Thoracic aorta (tissue), 2 donors: ENCODE measurements around the gene TBX10. TPM values are rescaled to one million over a fixed set of nuclear protein-coding genes. Genes with fewer than 3 reads are reported as not detected.
"Not testable (repeated sequence)": the region's sequence is repeated elsewhere in the genome, so short reads cannot be mapped to it uniquely, and the experiment has no call there.

Experiments used
- ATAC-seq: fragments of 150-250 bp; one replicate; pipeline ENCODE4 v1.8.0; 2017; ENCODE audit warnings: low read depth; ENCODE audit not compliant: insufficient number of reproducible peaks, low FRiP score
- DNase-seq: peaks from one replicate; pipeline ENCODE4 v3.0.0-alpha.2; 2020; ENCODE audit warnings: low spot score
- H3K27ac ChIP-seq, 2 donors: fragments of 200-600 bp; sonication (generic); 1 replicate in 1 of 2; 2 replicates in 1 of 2; pipeline ENCODE4 v1.5.1; 2016; ENCODE audit warnings: mild to moderate bottlenecking in 2 of 2, moderate library complexity in 2 of 2
- H3K27me3 ChIP-seq: fragments of 200-600 bp; sonication (generic); replicated peaks from 2 replicates; pipeline ENCODE4 v1.6.0; 2016; ENCODE audit warnings: mild to moderate bottlenecking; ENCODE audit not compliant: insufficient read depth
- H3K36me3 ChIP-seq: fragments of 200-600 bp; sonication (generic); one replicate; pipeline ENCODE4 v1.5.1; 2016
- H3K4me1 ChIP-seq, 2 donors: fragments of 200-600 bp; sonication (generic); 1 replicate in 1 of 2; 2 replicates in 1 of 2; pipeline versions ENCODE4 v1.5.1 to v1.6.0; 2016; ENCODE audit warnings: low read depth in 2 of 2, mild to moderate bottlenecking in 1 of 2; ENCODE audit not compliant: control insufficient read depth in 1 of 2
- H3K4me3 ChIP-seq: fragments of 200-600 bp; sonication (generic); 2 replicates; pipeline ENCODE4 v1.5.1; 2016; ENCODE audit warnings: mild to moderate bottlenecking
- H3K9me3 ChIP-seq: fragments of 200-600 bp; sonication (generic); 2 replicates; pipeline ENCODE4 v1.5.1; 2016
- total RNA-seq, 2 donors: library from RNA; depleted of rRNA; stranded (reverse); fragments of >200 nt; gene quantifications; one replicate each; pipeline versions ENCODE4 v1.1.0 to v1.2.3, GENCODE V29; 2016
- TF ChIP-seq, protein P1 (sequence below): fragments of 200-600 bp; sonication (generic); IDR thresholded peaks from one replicate; pipeline ENCODE4 v1.5.1; 2019; ENCODE audit warnings: antibody characterized with exemption

Gene TBX10
- total RNA-seq, 2 donors from 2014 or later = not detected

DNA sequence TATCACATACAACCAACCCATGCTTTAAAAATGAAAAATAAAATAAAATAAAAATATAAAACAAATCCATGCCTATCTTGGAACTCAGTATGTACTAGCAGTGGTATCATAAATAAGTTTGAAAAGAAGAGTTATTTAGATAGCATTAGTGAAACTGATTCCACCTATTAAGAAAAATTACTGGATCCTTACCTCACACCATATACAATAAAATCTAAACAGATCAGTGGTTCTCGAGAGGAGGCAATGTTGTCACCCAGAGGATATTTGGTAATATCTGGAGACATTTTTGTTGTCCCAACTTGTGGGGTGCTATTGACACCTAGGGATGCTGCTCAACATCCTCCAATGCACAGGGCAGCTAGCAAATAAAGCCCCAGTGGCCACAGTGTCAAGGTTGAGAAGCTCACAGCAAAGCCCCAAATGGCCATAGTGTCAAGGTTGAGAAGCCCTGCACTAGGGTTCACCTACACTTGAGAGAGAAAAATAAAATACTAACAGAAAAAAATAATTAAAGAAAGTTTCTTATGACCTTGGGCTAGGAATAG is 42.7 kb downstream of the TBX10 start:
- ATAC-seq (no peak), DNase-seq (no peak)
- TF ChIP-seq, protein P1, sequence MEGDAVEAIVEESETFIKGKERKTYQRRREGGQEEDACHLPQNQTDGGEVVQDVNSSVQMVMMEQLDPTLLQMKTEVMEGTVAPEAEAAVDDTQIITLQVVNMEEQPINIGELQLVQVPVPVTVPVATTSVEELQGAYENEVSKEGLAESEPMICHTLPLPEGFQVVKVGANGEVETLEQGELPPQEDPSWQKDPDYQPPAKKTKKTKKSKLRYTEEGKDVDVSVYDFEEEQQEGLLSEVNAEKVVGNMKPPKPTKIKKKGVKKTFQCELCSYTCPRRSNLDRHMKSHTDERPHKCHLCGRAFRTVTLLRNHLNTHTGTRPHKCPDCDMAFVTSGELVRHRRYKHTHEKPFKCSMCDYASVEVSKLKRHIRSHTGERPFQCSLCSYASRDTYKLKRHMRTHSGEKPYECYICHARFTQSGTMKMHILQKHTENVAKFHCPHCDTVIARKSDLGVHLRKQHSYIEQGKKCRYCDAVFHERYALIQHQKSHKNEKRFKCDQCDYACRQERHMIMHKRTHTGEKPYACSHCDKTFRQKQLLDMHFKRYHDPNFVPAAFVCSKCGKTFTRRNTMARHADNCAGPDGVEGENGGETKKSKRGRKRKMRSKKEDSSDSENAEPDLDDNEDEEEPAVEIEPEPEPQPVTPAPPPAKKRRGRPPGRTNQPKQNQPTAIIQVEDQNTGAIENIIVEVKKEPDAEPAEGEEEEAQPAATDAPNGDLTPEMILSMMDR = no peak
- Histone ChIP-seq H3K27me3 (no peaks in the 10 kb centered on the region), H3K4me3 (no peak overlapping the region), H3K27ac (no peak overlapping the region), H3K4me1 (peaks cover 7 to 23% of the 10 kb centered on the region in 2 donors), H3K36me3 (no peaks in the 10 kb centered on the region), H3K9me3 (no peaks in the 10 kb centered on the region)

DNA sequence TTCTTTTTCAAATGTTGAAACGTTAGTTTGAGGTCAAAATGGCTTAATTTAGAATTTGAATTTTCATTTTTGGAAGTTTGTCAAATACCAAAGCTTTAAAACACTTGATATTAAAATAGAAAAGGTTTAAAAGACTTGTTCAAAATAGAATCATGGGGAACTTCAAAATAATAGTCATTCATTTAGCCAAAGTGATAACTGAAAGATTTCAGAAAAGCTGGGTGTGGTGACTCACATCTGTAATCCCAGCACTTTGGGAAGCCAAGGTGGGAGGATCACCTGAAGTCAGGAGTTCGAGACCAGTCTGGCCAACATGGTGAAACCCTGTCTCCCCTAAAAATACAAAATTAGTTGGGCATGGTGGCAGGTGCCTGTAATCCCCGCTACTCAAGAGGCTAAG is 45.1 kb downstream of the TBX10 start:
- ATAC-seq = peak; percentile 55
- H3K27me3 ChIP-seq = no peaks in the 10 kb centered on the region
- H3K4me1 ChIP-seq = peaks cover 7 to 23% of the 10 kb centered on the region in 2 donors
- TF ChIP-seq, protein P1 = no peak
- no peak overlapping the region for H3K4me3 ChIP-seq
- DNase-seq = no peak
- H3K27ac ChIP-seq = peak overlapping the region; percentile 66 to 79
- H3K36me3 ChIP-seq = no peaks in the 10 kb centered on the region
- no peaks in the 10 kb centered on the region for H3K9me3 ChIP-seq

DNA sequence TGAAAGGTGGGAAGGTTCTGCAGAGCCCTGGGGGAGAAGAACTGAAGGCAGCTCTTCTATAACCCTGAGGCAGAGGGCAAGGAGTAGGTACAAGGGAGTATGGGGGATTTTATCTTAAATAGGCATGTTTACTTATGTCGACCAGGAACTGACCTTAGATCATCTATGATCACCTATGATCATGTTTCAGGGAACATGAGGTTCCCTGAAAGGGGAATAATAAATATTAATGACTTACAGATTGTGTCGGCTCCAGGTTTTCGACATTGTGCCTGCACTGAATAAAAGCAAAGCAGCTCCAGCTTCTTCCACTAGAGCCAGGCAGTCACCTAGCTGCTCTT is 46.0 kb downstream of the TBX10 start:
- DNase-seq = no peak
- peak overlapping the region; percentile 8 for H3K4me3 ChIP-seq
- H3K9me3 ChIP-seq = no peaks in the 10 kb centered on the region
- no peaks in the 10 kb centered on the region for H3K36me3 ChIP-seq
- peak overlapping the region; percentile 60 to 79 for H3K27ac ChIP-seq
- ATAC-seq = no peak
- peaks cover 7 to 23% of the 10 kb centered on the region in 2 donors for H3K4me1 ChIP-seq
- H3K27me3 ChIP-seq = no peaks in the 10 kb centered on the region
- TF ChIP-seq, protein P1 = no peak

- Histone ChIP-seq H3K4me3 (peak overlapping the region; percentile 7), H3K4me1 (peaks cover 7 to 23% of the 10 kb centered on the region in 2 donors), H3K9me3 (no peaks in the 10 kb centered on the region), H3K27ac (peak overlapping the region; percentile 60 to 79), H3K27me3 (no peaks in the 10 kb centered on the region), H3K36me3 (no peaks in the 10 kb centered on the region)
- DNase-seq = no peak
- TF ChIP-seq, protein P1 = no peak
- ATAC-seq = no peak
Observed at GRCh38 chr11:67592880-67593564, 46.5 kb downstream of the TBX10 start.

GRCh38 chr11:67588899-67589415 is 50.6 kb downstream of the TBX10 start:
- H3K36me3 ChIP-seq, H3K4me3 ChIP-seq, ATAC-seq, DNase-seq, H3K27me3 ChIP-seq, H3K9me3 ChIP-seq, H3K27ac ChIP-seq: not testable (repeated sequence)
- peaks cover 17 to 34% of the 10 kb centered on the region in 2 donors for H3K4me1 ChIP-seq
